ENCODE results near the gene PITX1. TPM values are rescaled to one million over a fixed set of nuclear protein-coding genes. Genes with fewer than 3 reads are reported as not detected.

PITX1 gene
- total and polyA plus RNA-seq, 9 donors = 0.11 to 3.1 (median 0.51) TPM; not detected in 1

- Histone ChIP-seq H3K27me3 (no peaks in the 10 kb centered on the region), H3K4me3 (no peak overlapping the region), H3K36me3 (no peaks in the 10 kb centered on the region), H3K27ac (no peak overlapping the region), H3K9me3 (no peaks in the 10 kb centered on the region), H3K4me1 (ENCODE audit: insufficient read depth) (no peaks in the 10 kb centered on the region)
- no peak for DNase-seq
- WGBS, 3 donors = 6 to 18% (median 11%) methylated on average over 32 to 45 of the region's 45 CpGs
- intact Hi-C loops (cut with DNase I) = no loop called here
- no peak for TF ChIP-seq CTCF (IDR thresholded peaks at IDR 0.05)
- TF ChIP-seq POLR2A (IDR thresholded peaks at IDR 0.05) = no peak
- TF ChIP-seq EP300 (IDR thresholded peaks at IDR 0.05) = no peak
These were observed 16.3 kb upstream of the PITX1 start for GRCh38 chr5:135050244-135050767.

GRCh38 chr5:135048930-135049329 is 14.9 kb upstream of the PITX1 start:
- H3K27ac ChIP-seq = no peak overlapping the region
- H3K4me3 ChIP-seq = no peak overlapping the region
- H3K36me3 ChIP-seq = no peaks in the 10 kb centered on the region
- H3K9me3 ChIP-seq = no peaks in the 10 kb centered on the region
- WGBS, 3 donors = 0 to 35% (median 33%) methylated on average over 1 of the region's 1 CpG
- no peak for DNase-seq
- no peaks in the 10 kb centered on the region for H3K27me3 ChIP-seq
- TF ChIP-seq CTCF (IDR thresholded peaks at IDR 0.05) = no peak
- intact Hi-C loops (cut with DNase I) = no loop called here
- H3K4me1 ChIP-seq (ENCODE audit: insufficient read depth) = no peaks in the 10 kb centered on the region

GRCh38 chr5:135048286-135048685 is 14.3 kb upstream of the PITX1 start:
- Histone ChIP-seq H3K27me3 (no peaks in the 10 kb centered on the region), H3K9me3 (no peaks in the 10 kb centered on the region), H3K27ac (no peak overlapping the region), H3K36me3 (no peaks in the 10 kb centered on the region), H3K4me1 (ENCODE audit: insufficient read depth) (no peaks in the 10 kb centered on the region), H3K4me3 (no peak overlapping the region)
- WGBS, 3 donors = 88 to 100% (median 96%) methylated on average over 2 of the region's 2 CpGs
- intact Hi-C loops (cut with DNase I) = no loop called here
- no peak for TF ChIP-seq POLR2A (IDR thresholded peaks at IDR 0.05)
- no peak for TF ChIP-seq EP300 (IDR thresholded peaks at IDR 0.05)
- DNase-seq = no peak

- Histone ChIP-seq H3K4me3 (no peak overlapping the region), H3K9me3 (no peaks in the 10 kb centered on the region), H3K27ac (no peak overlapping the region), H3K4me1 (ENCODE audit: insufficient read depth) (no peaks in the 10 kb centered on the region), H3K36me3 (no peaks in the 10 kb centered on the region), H3K27me3 (no peaks in the 10 kb centered on the region)
- 36 to 49% (median 47%) methylated on average over 2 of the region's 2 CpGs for WGBS, 3 donors
- intact Hi-C loops (cut with DNase I) = no loop called here
- TF ChIP-seq POLR2A (IDR thresholded peaks at IDR 0.05) = no peak
- DNase-seq = no peak
These were observed 13.3 kb upstream of the PITX1 start for GRCh38 chr5:135047347-135047695.

- Histone ChIP-seq H3K27me3 (no peaks in the 10 kb centered on the region), H3K9me3 (no peaks in the 10 kb centered on the region), H3K4me3 (no peak overlapping the region), H3K4me1 (ENCODE audit: insufficient read depth) (no peaks in the 10 kb centered on the region), H3K36me3 (no peaks in the 10 kb centered on the region), H3K27ac (no peak overlapping the region)
- WGBS, 3 donors = 62 to 69% (median 67%) methylated on average over 5 of the region's 5 CpGs
- intact Hi-C loops (cut with DNase I) = no loop called here
- TF ChIP-seq POLR2A (IDR thresholded peaks at IDR 0.05) (no peak), CTCF (IDR thresholded peaks at IDR 0.05) (no peak), EP300 (IDR thresholded peaks at IDR 0.05) (no peak)
- no peak for DNase-seq
These were observed 12.8 kb upstream of the PITX1 start for GRCh38 chr5:135046661-135047346.

Data from ovary (tissue), 9 donors.